B cell (primary cell): Measurements from ENCODE around the gene ITGB1. TPM values are rescaled to one million over a fixed set of nuclear protein-coding genes. Genes with fewer than 3 reads are reported as not detected.

Source experiments
- ATAC-seq: fragments of 200-7000 bp; cut with Tn5 transposase; one replicate; pipeline ENCODE4 v1.10.0; 2021; ENCODE audit warnings: low read depth, mild to moderate bottlenecking, moderate number of reproducible peaks, moderate library complexity
- CTCF ChIA-PET: fragments of 350-600 bp; sonication (Branson Sonifier 250); formaldehyde crosslinking; loops from one replicate; lab custom pipeline; 2021; ENCODE audit warnings: antibody characterized with exemption, inconsistent platforms; lab: Charles Lee
- POLR2A ChIA-PET: fragments of 350-600 bp; sonication (Branson Sonifier 250); formaldehyde crosslinking; loops from one replicate; lab custom pipeline; 2021; ENCODE audit warnings: antibody characterized with exemption; lab: Charles Lee
- DNase-seq: peaks from one replicate; pipeline ENCODE4 v3.0.0; 2013
- H2AFZ ChIP-seq: 2 replicates; pipeline ENCODE4 v1.6.1; 2012; ENCODE audit warnings: mild to moderate bottlenecking, low read depth, low read length; ENCODE audit not compliant: insufficient read depth, poor library complexity, severe bottlenecking
- H3K27ac ChIP-seq, 2 donors: 1 replicate in 1 of 2; 2 replicates in 1 of 2; pipeline ENCODE4 v1.5.1; 2012 to 2013; ENCODE audit warnings: low read length in 2 of 2, mild to moderate bottlenecking in 2 of 2, moderate library complexity in 1 of 2
- H3K27me3 ChIP-seq, 4 experiments: fragments of 200-600 bp in 1 of 4; sonication (generic) in 1 of 4; replicated peaks in 1 of 4; 1 replicate in 2 of 4; 2 replicates in 2 of 4; pipeline versions ENCODE4 v1.6.1 to v1.7.0; 2013 to 2016; ENCODE audit warnings: low read length in 3 of 4, mild to moderate bottlenecking in 2 of 4, mixed read lengths in 1 of 4, moderate library complexity in 1 of 4; ENCODE audit not compliant: insufficient read depth in 4 of 4, control insufficient read depth in 3 of 4; ENCODE audit errors: control extremely low read depth in 1 of 4
- H3K36me3 ChIP-seq, 2 experiments: replicated peaks in 1 of 2; 1 replicate in 1 of 2; 2 replicates in 1 of 2; pipeline versions ENCODE4 v1.6.1 to v1.7.1; 2013; ENCODE audit warnings: low read length in 1 of 2; ENCODE audit not compliant: insufficient read depth in 2 of 2, control insufficient read depth in 1 of 2; ENCODE audit errors: control extremely low read depth in 1 of 2, extremely low read depth in 1 of 2
- H3K4me1 ChIP-seq, 2 donors: fragments of 200-600 bp in 1 of 2; sonication (generic) in 1 of 2; 1 replicate in 1 of 2; 2 replicates in 1 of 2; pipeline versions ENCODE4 v1.5.1 to v1.6.1; 2013 to 2017; ENCODE audit warnings: low read length in 2 of 2; ENCODE audit not compliant: control insufficient read depth in 2 of 2, insufficient read depth in 2 of 2
- H3K4me2 ChIP-seq: replicated peaks from 2 replicates; pipeline ENCODE3; 2012; ENCODE audit warnings: mild to moderate bottlenecking, low read depth, low read length; ENCODE audit not compliant: poor library complexity, severe bottlenecking
- H3K4me3 ChIP-seq, 5 experiments: fragments of 200-600 bp in 1 of 5; sonication (generic) in 1 of 5; 1 replicate in 3 of 5; 2 replicates in 2 of 5; pipeline versions ENCODE4 v1.5.1 to v1.7.0; 2011 to 2016; ENCODE audit warnings: low read length in 4 of 5, mild to moderate bottlenecking in 4 of 5, low read depth in 2 of 5, control low read depth in 1 of 5, moderate library complexity in 1 of 5; ENCODE audit not compliant: insufficient read depth in 1 of 5; ENCODE audit errors: control extremely low read depth in 1 of 5, extremely low read depth in 1 of 5
- H3K79me2 ChIP-seq: fragments of 200-600 bp; sonication (generic); one replicate; pipeline ENCODE4 v1.6.0; 2016; ENCODE audit warnings: low read length; ENCODE audit not compliant: control insufficient read depth, insufficient read depth
- H3K9ac ChIP-seq: fragments of 200-600 bp; sonication (generic); 2 replicates; pipeline ENCODE4 v1.6.1; 2017; ENCODE audit warnings: mild to moderate bottlenecking, low read length, moderate library complexity
- H3K9me3 ChIP-seq, 3 donors: one replicate each; pipeline versions ENCODE4 v1.6.1 to v1.7.1; 2013; ENCODE audit warnings: low read length in 2 of 3; ENCODE audit not compliant: control insufficient read depth in 2 of 3, insufficient read depth in 1 of 3; ENCODE audit errors: control extremely low read depth in 1 of 3
- H4K20me1 ChIP-seq: 2 replicates; pipeline ENCODE4 v1.6.0; 2012; ENCODE audit warnings: mild to moderate bottlenecking, low read length; ENCODE audit not compliant: insufficient read depth, control insufficient read depth, poor library complexity, severe bottlenecking
- H3K27ac Mint-ChIP-seq: one replicate; pipeline ENCODE4 v1.8.0; 2021; ENCODE audit warnings: mixed read lengths
- H3K27me3 Mint-ChIP-seq: one replicate; pipeline ENCODE4 v1.8.0; 2021; ENCODE audit warnings: mixed read lengths
- H3K4me1 Mint-ChIP-seq: one replicate; pipeline ENCODE4 v1.8.0; 2021; ENCODE audit warnings: mixed read lengths
- H3K4me3 Mint-ChIP-seq: one replicate; pipeline ENCODE4 v1.8.0; 2021; ENCODE audit warnings: mixed read lengths
- H3K9me3 Mint-ChIP-seq: one replicate; pipeline ENCODE4 v1.8.0; 2022; ENCODE audit warnings: mixed read lengths; ENCODE audit not compliant: insufficient read depth
- EZH2 ChIP-seq: IDR thresholded peaks from 2 replicates; pipeline ENCODE4 v1.6.1; 2012; ENCODE audit warnings: borderline replicate concordance, low read depth, mild to moderate bottlenecking, moderate library complexity, low read length; ENCODE audit not compliant: insufficient read depth, poor library complexity, severe bottlenecking
- WGBS: methylation state at CpG from one replicate; pipeline ENCODE4 v1.1.5; 2013; ENCODE audit warnings: missing lambda C conversion rate; ENCODE audit not compliant: insufficient coverage; 5-methylcytosine and 5-hydroxymethylcytosine counted together
- intact Hi-C: fragments of 100-400 bp; cut with micrococcal nuclease; formaldehyde crosslinking; loops from one replicate; pipeline ENCODE4 v1.10.0; 2022
- polyA plus RNA-seq: library from polyadenylated mRNA; depleted of rRNA; stranded (reverse); fragments of >200 nt; gene quantifications from 2 replicates; pipeline ENCODE4 v1.2.3, GENCODE V29; 2012
- total RNA-seq, 2 donors: library from RNA; stranded (reverse); fragments of 120-200 nt in 1 of 2; gene quantifications; 1 replicate in 1 of 2; 2 replicates in 1 of 2; pipeline versions ENCODE4 v1.2.3 to v1.2.4, GENCODE V29; 2013 to 2022
- TF ChIP-seq, protein P1 (sequence below): fragments of 200-600 bp; IDR thresholded peaks from one replicate; pipeline ENCODE4 v1.8.0; 2022; ENCODE audit warnings: antibody characterized with exemption, mild to moderate bottlenecking

The ITGB1 gene
- total and polyA plus RNA-seq, 2 donors (not counting 1 experiment from before 2014, with no cell fraction given) = 30.8 to 128 TPM

DNA sequence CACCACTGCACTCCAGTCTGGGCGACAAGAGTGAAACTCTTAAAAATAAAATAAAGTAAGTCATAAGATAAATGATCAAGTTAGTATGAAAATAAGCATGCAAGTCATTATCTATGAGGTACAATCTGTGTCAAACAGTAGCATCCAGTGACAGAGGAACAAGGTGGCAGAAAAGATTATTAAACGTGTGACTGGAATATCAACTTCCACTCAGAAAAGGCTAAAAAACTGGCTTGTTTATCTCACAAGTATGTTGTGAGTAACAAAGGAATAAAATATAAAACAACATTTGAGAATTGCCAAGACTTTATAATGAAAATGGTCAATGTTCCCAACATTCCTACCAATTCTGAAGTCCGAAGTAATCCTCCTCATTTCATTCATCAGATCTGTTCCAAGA is 30.3 kb downstream of the ITGB1 start:
- H3K4me3 ChIP-seq = no peak overlapping the region
- Mint-ChIP-seq H3K4me1 (no peaks in the 10 kb centered on the region), H3K4me3 (no peak overlapping the region), H3K9me3 (no peaks in the 10 kb centered on the region), H3K27me3 (no peaks in the 10 kb centered on the region), H3K27ac (no peak overlapping the region)
- H3K9ac ChIP-seq = no peak overlapping the region
- no peaks in the 10 kb centered on the region for H3K27me3 ChIP-seq
- intact Hi-C loops = no loop called here
- H3K9me3 ChIP-seq = peaks cover 0 to 3% (median 0%) of the 10 kb centered on the region in 3 donors
- no peaks in the 10 kb centered on the region for H3K4me1 ChIP-seq
- TF ChIP-seq, protein P1, sequence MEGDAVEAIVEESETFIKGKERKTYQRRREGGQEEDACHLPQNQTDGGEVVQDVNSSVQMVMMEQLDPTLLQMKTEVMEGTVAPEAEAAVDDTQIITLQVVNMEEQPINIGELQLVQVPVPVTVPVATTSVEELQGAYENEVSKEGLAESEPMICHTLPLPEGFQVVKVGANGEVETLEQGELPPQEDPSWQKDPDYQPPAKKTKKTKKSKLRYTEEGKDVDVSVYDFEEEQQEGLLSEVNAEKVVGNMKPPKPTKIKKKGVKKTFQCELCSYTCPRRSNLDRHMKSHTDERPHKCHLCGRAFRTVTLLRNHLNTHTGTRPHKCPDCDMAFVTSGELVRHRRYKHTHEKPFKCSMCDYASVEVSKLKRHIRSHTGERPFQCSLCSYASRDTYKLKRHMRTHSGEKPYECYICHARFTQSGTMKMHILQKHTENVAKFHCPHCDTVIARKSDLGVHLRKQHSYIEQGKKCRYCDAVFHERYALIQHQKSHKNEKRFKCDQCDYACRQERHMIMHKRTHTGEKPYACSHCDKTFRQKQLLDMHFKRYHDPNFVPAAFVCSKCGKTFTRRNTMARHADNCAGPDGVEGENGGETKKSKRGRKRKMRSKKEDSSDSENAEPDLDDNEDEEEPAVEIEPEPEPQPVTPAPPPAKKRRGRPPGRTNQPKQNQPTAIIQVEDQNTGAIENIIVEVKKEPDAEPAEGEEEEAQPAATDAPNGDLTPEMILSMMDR = no peak
- no peak for TF ChIP-seq EZH2
- peaks cover 9 to 63% of the 10 kb centered on the region in 2 experiments for H3K36me3 ChIP-seq
- H2AFZ ChIP-seq = no peak overlapping the region
- POLR2A ChIA-PET = no interaction called here
- CTCF ChIA-PET = no interaction called here
- no peaks in the 10 kb centered on the region for H4K20me1 ChIP-seq
- H3K27ac ChIP-seq = no peak overlapping the region
- no CpG with 5 or more reads among the region's 3 CpGs for WGBS
- no peak overlapping the region for H3K4me2 ChIP-seq
- ATAC-seq (no peak), DNase-seq (no peak)
- H3K79me2 ChIP-seq = no peaks in the 10 kb centered on the region

DNA sequence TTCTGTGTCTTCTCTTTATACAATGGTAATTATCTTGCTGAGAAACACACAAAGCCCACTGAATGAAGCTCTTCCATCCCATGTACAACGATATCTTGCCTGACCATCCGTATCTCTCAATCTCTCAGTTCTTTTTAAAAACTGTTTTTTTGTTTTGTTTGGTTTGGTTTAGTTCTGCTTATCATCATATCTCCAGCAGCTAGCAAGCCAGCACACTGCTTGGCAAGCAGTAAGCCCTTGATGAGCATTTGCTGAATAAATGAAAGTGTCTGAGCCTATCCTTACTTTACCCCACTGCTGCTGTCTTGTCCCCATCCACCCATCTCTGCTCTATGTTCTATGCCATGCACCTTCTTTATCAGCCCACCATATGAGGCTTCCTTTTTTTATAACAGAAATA is 34.2 kb downstream of the ITGB1 start:
- Histone ChIP-seq H3K4me3 (no peak overlapping the region), H3K4me2 (no peak overlapping the region), H3K4me1 (no peaks in the 10 kb centered on the region), H3K27me3 (no peaks in the 10 kb centered on the region), H4K20me1 (no peaks in the 10 kb centered on the region), H3K9ac (no peak overlapping the region), H3K9me3 (peaks cover 0 to 3% (median 0%) of the 10 kb centered on the region in 3 donors), H3K79me2 (no peaks in the 10 kb centered on the region), H2AFZ (no peak overlapping the region), H3K36me3 (peaks cover 6 to 85% of the 10 kb centered on the region in 2 experiments), H3K27ac (no peak overlapping the region)
- intact Hi-C loops = no loop called here
- H3K4me1 Mint-ChIP-seq = no peaks in the 10 kb centered on the region
- H3K27me3 Mint-ChIP-seq = no peaks in the 10 kb centered on the region
- ChIA-PET POLR2A (no interaction called here), CTCF (no interaction called here)
- no peaks in the 10 kb centered on the region for H3K9me3 Mint-ChIP-seq
- H3K4me3 Mint-ChIP-seq = no peak overlapping the region
- ATAC-seq = no peak
- H3K27ac Mint-ChIP-seq = no peak overlapping the region
- no CpG with 5 or more reads among the region's 2 CpGs for WGBS
- DNase-seq = no peak
- TF ChIP-seq, protein P1 = no peak
- TF ChIP-seq EZH2 = no peak
